Kidney capillary endothelial cell (primary cell): ENCODE results near the gene ATE1.

ENCODE experiments used
- DNase-seq: peaks from one replicate; pipeline ENCODE4 v3.0.0-alpha.2; 2018; ENCODE audit warnings: low spot score

ATE1 gene

DNA sequence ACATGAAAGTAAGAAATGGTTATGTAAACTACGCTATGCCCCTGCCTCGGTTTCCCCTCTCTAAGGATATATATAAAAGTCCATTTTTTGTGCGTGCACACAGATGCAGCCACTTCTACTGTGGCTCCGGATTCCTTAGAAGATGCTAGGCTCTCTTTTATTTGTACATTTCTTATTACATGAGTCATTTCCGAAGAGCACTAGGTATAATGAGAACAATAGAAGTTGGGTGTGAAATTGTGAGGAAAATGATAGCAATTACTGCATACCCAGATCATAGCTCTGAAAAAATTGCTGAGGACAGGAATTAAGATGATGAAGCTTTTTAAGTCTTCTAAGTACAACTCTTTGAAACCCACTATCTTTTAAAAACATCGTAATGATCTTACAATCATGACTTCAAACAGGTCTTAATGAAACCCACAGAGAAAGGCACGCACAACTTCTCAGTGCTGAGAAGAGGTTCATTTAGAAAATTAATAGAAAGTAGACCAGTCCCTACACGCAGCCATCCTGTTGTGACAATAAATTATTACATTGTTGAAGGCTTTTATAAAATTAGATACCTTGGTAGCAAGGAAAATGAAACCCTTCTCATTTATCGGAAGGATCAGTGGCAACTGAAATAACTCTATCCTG, 233.4 kb downstream of the ATE1 start:
- no peak for DNase-seq

DNA sequence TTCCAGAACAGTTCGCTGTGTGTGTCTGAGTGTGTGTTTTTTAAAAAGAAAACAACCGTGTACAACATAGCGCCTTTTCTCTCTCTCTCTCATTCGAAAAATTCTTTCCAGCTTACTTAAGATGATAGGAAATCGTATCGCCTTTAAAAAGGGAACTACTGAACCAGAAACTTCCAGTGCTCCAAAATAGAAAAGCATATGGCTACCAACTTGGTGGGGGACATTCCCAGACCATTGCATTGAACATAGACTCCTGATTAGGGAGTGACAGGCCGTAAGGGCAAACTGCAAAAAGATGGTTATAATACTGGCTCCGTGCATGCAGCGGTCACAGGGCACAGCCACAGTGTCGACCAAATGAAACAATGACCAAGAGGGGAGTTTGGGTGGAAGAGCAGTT, 235.2 kb downstream of the ATE1 start:
- DNase-seq = no peak

DNA sequence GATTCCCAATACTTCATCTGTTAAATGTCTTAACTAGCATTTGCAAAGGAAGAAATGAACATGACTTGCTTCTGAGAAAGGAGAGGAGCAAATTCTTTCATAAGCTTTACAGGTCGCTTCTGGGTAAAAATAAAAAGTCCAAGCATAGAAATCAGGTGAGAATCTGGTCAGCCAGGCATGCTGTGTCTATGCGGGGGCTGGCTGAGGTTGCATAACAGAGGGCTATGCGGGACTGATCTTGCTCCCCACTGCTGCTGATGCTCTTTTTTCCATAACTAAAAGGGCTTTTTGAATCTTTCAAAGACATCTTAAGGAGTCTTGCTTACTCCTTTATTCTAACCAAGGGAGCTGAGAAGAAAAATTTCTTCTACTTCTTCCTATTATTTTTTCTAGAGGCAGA, 236.9 kb downstream of the ATE1 start:
- no peak for DNase-seq
